ENCODE results near the gene GPX4.

Gene GPX4

GRCh38 chr19:1149259-1150045, 45.7 kb downstream of the GPX4 start:
- DNase-seq (ENCODE audit: low read depth in 3 of 3) = no peak

GRCh38 chr19:1150333-1151036, 46.7 kb downstream of the GPX4 start:
- DNase-seq (ENCODE audit: low read depth in 3 of 3) = no peak

- DNase-seq (ENCODE audit: low read depth in 3 of 3) = no peak
Observed at GRCh38 chr19:1151037-1151724, 47.4 kb downstream of the GPX4 start.

- DNase-seq (ENCODE audit: low read depth in 3 of 3) = no peak
Observed at GRCh38 chr19:1151917-1152587, 48.3 kb downstream of the GPX4 start.

GRCh38 chr19:1153891-1154730, 50.3 kb downstream of the GPX4 start:
- DNase-seq (ENCODE audit: low read depth in 3 of 3) = no peak

GRCh38 chr19:1154731-1155351, 51.0 kb downstream of the GPX4 start:
- no peak for DNase-seq (ENCODE audit: low read depth in 3 of 3)

- no peak for DNase-seq (ENCODE audit: low read depth in 3 of 3)
Observed at GRCh38 chr19:1155352-1156304, 51.8 kb downstream of the GPX4 start.
